Ovary (tissue), 9 donors: ENCODE results near the gene SLC27A2. TPM values are rescaled to one million over a fixed set of nuclear protein-coding genes. Genes with fewer than 3 reads are reported as not detected.

ENCODE experiments used
- DNase-seq, 5 donors: peaks; one replicate each; pipeline ENCODE4 v3.0.0-alpha.2; 2019 to 2020
- H3K27ac ChIP-seq, 2 donors: fragments of 200-600 bp; one replicate each; pipeline versions ENCODE4 v1.5.1 to v1.8.0; 2019 to 2022
- H3K27me3 ChIP-seq: fragments of 200-600 bp; one replicate; pipeline ENCODE4 v1.8.0; 2022
- H3K36me3 ChIP-seq: fragments of 200-600 bp; sonication (generic); one replicate; pipeline ENCODE4 v1.5.1; 2019
- H3K4me1 ChIP-seq: one replicate; pipeline ENCODE4 v1.8.1; 2013; ENCODE audit warnings: mild to moderate bottlenecking, moderate library complexity; ENCODE audit not compliant: insufficient read depth
- H3K4me3 ChIP-seq: fragments of 200-600 bp; sonication (generic); one replicate; pipeline ENCODE4 v1.5.1; 2017
- H3K9me3 ChIP-seq, 2 donors: fragments of 200-600 bp in 1 of 2; sonication (generic) in 1 of 2; one replicate each; pipeline versions ENCODE4 v1.5.1 to v1.8.1; 2013 to 2019; ENCODE audit warnings: mild to moderate bottlenecking in 1 of 2, moderate library complexity in 1 of 2
- EP300 ChIP-seq: sonication (generic); formaldehyde crosslinking; IDR thresholded peaks from one replicate; pipeline ENCODE4 v1.6.1; 2017; ENCODE audit warnings: antibody characterized with exemption
- POLR2A ChIP-seq: fragments of 450-650 bp; IDR thresholded peaks from one replicate; pipeline ENCODE4 v1.6.1; 2017; ENCODE audit warnings: antibody characterized with exemption, mild to moderate bottlenecking, moderate library complexity
- WGBS, 3 donors: extraction: QIAGEN DNeasy Blood & Tissue Kit in 1 of 3; methylation state at CpG; one replicate each; pipeline versions ENCODE4 v1.1.5 to v1.1.7; 2013 to 2017; 5-methylcytosine and 5-hydroxymethylcytosine counted together
- intact Hi-C, 4 donors: fragments of 100-400 bp; cut with DNase I; formaldehyde crosslinking; loops; one replicate each; pipeline versions ENCODE4 v1.11.0 to v1.15.1; 2022 to 2023
- polyA plus RNA-seq, 2 donors: library from polyadenylated mRNA; stranded (reverse); fragments of 200-250 nt in 1 of 2; fragments of 350-450 nt in 1 of 2; fragmentation: Illumina TruSeq in 1 of 2; extraction: RNeasy Lipid Tissue Mini Kit (QIAGEN cat#74804) in 1 of 2; gene quantifications; one replicate each; pipeline ENCODE4 v1.2.3, GENCODE V29; 2013 to 2014
- total RNA-seq, 7 donors: library from RNA; depleted of rRNA in 2 of 7; stranded (reverse); fragments of >200 nt in 2 of 7; fragmentation: NEBNext Ultra II Directional in 3 of 7; extraction: Animal tissue kit (Norgen Biotek cat#: 25700) in 3 of 7; gene quantifications; one replicate each; pipeline versions ENCODE4 v1.1.0 to v1.2.4, GENCODE V29; 2016 to 2023
- TF ChIP-seq, protein P1 (sequence below), 3 donors: fragments of 450-650 bp in 2 of 3; fragments of 200-600 bp in 1 of 3; IDR thresholded peaks; one replicate each; pipeline versions ENCODE4 v1.5.1 to v1.8.0; 2016 to 2022; ENCODE audit warnings: antibody characterized with exemption in 3 of 3, mild to moderate bottlenecking in 1 of 3
- donor health status: DM: no; HTN: no; CAD: no; lungs with moderate emphysema.
- donor health status: DM: no; HTN: no; CAD: no.
- donor health status: Bipolar disorder and iron deficiency.
- donor health status: DM: yes; HTN: yes; CAD: no.
- donor health status: DM: no; HTN: no; CAD: no.
- donor health status: DM: yes; HTN: yes; CAD: no.

The SLC27A2 gene
- total and polyA plus RNA-seq, 9 donors: 0.10 to 4.7 (median 0.47) TPM; not detected in 2

DNA sequence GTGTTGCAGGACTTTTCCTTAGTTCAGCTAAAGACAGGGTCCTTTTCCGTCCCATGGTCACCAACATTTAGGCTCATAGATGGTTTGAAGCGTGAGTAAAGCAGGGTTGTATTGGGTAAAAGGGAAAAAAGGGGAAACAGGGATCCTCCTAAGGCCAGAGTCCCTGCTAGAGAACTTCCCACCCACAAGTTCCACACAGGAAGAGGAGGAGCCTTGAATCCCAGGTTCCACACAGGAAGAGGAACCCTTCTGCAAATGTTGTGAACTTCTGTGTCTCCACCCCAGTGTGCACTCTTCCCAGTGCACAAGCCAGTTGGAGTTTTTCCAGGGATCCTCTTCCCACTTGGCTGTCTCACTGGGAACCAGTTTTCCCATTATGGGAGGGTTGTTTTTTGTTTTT lies 35.4 kb upstream of the SLC27A2 start:
- no peak overlapping the region for H3K4me3 ChIP-seq
- DNase-seq: no peak
- no peak overlapping the region for H3K27ac ChIP-seq
- TF ChIP-seq POLR2A (no peak), EP300 (no peak)
- TF ChIP-seq, protein P1, sequence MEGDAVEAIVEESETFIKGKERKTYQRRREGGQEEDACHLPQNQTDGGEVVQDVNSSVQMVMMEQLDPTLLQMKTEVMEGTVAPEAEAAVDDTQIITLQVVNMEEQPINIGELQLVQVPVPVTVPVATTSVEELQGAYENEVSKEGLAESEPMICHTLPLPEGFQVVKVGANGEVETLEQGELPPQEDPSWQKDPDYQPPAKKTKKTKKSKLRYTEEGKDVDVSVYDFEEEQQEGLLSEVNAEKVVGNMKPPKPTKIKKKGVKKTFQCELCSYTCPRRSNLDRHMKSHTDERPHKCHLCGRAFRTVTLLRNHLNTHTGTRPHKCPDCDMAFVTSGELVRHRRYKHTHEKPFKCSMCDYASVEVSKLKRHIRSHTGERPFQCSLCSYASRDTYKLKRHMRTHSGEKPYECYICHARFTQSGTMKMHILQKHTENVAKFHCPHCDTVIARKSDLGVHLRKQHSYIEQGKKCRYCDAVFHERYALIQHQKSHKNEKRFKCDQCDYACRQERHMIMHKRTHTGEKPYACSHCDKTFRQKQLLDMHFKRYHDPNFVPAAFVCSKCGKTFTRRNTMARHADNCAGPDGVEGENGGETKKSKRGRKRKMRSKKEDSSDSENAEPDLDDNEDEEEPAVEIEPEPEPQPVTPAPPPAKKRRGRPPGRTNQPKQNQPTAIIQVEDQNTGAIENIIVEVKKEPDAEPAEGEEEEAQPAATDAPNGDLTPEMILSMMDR (IDR thresholded peaks at IDR 0.05): no peak
- H3K27me3 ChIP-seq: no peaks in the 10 kb centered on the region
- no peaks in the 10 kb centered on the region for H3K9me3 ChIP-seq
- WGBS, 3 donors: 90 to 97% (median 94%) methylated on average over 2 of the region's 2 CpGs
- no peaks in the 10 kb centered on the region for H3K4me1 ChIP-seq
- intact Hi-C loops: loop anchor here (5.0 to 10.0 kb wide), 5 partner anchors 242 to 1289 kb away; no protein-coding TSS in a partner anchor
- H3K36me3 ChIP-seq: no peaks in the 10 kb centered on the region

DNA sequence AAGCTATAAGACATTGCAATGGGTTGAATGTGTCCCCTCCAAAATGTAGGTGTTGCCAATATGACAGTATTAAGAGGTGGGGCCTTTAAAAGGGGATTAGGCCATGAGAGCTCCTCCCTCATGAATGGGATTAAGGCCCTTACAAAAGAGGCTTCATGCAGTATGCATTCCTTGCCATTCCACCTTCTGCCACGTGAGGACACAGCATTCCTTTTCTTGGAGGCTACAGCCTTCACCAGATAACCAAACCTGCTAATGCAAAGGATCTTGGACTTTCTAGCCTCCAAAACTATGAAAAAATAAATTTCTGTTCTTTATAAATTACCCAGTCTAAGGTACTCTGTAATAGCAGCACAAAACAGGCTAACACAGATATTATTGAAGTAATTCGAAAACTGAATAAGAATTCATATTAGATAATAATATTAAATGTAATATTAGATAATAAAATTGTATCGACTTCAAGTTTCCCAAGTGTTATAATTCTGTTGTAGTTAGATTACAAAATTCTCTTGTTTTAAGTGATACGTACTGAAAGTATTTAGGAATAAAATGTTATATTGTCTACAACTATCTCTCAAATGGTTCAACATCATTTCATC lies 33.5 kb upstream of the SLC27A2 start:
- Histone ChIP-seq H3K27me3 (no peaks in the 10 kb centered on the region), H3K4me3 (no peak overlapping the region), H3K9me3 (no peaks in the 10 kb centered on the region), H3K36me3 (no peaks in the 10 kb centered on the region), H3K4me1 (no peaks in the 10 kb centered on the region), H3K27ac (no peak overlapping the region)
- no peak for TF ChIP-seq EP300
- TF ChIP-seq, protein P1 (IDR thresholded peaks at IDR 0.05): no peak
- no peak for DNase-seq
- intact Hi-C loops: loop anchor here (5.0 to 10.0 kb wide), 5 partner anchors 244 to 1291 kb away; no protein-coding TSS in a partner anchor
- WGBS, 3 donors: 71 to 76% (median 71%) methylated on average over 4 of the region's 4 CpGs

DNA sequence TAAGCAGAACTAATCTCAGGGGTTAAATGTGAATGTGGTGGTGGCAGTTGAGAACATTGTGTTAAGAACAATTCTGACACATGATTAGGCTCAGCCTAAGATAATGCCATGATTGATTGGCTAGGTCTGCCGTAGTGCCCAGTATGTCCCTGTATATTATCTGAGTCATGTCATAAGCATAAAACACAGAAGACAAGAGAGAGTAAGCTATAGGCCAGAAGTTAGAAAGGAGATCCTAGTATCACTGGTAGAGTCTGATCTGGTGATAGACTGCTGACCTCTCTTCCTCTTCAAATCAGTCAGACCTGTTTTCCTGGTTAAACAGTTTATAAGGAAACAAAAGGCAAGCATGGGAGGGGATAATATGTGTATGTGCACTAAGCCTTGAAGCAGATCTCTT lies 32.9 kb upstream of the SLC27A2 start:
- Histone ChIP-seq H3K4me1 (no peaks in the 10 kb centered on the region), H3K9me3 (no peaks in the 10 kb centered on the region), H3K27me3 (no peaks in the 10 kb centered on the region), H3K36me3 (no peaks in the 10 kb centered on the region), H3K27ac (no peak overlapping the region), H3K4me3 (no peak overlapping the region)
- 17 to 28% (median 21%) methylated on average over 1 of the region's 1 CpG for WGBS, 3 donors
- intact Hi-C loops: loop anchor here (5.0 to 10.0 kb wide), 5 partner anchors 244 to 1292 kb away; no protein-coding TSS in a partner anchor
- TF ChIP-seq EP300 (no peak), POLR2A (no peak)
- TF ChIP-seq, protein P1 (IDR thresholded peaks at IDR 0.05): no peak
- no peak for DNase-seq

DNA sequence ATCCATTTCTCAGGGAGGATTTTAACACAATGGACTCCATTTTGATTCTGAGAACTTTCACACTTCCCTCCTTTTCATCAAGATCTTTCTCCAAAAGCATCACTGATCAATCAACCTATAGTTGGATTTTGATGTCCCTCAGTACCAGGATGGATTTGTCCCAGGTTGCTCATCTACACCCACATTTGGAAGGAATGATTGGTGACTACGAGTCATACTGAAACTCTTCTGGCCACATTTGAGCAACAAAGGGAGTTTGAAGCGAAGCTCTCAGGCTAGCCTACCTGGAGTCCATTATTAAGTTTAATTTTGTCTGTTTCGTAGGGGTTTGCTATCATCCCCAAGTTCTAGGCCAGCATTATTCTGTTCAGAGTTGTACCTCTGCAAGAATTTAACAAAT lies 31.6 kb upstream of the SLC27A2 start:
- Histone ChIP-seq H3K4me3 (no peak overlapping the region), H3K36me3 (no peaks in the 10 kb centered on the region), H3K27ac (no peak overlapping the region), H3K27me3 (no peaks in the 10 kb centered on the region), H3K9me3 (no peaks in the 10 kb centered on the region), H3K4me1 (no peaks in the 10 kb centered on the region)
- intact Hi-C loops: no loop called here
- TF ChIP-seq, protein P1 (IDR thresholded peaks at IDR 0.05): no peak
- no peak for TF ChIP-seq POLR2A
- no peak for TF ChIP-seq EP300
- DNase-seq: no peak
- WGBS, 3 donors: 90 to 95% (median 93%) methylated on average over 3 of the region's 3 CpGs
